Esophagus mucosa (tissue), 1 donor: ENCODE measurements around the gene GLIS2. TPM values are rescaled to one million over a fixed set of nuclear protein-coding genes. Genes with fewer than 3 reads are reported as not detected.
A peak's percentile ranks its signal among the peaks of the same experiment; 100 is the strongest.

Source experiments
- ATAC-seq: fragments of 200-7000 bp; cut with Tn5 transposase; one replicate; pipeline ENCODE4 v1.9.1; 2020
- total RNA-seq: library from RNA; stranded (reverse); gene quantifications from one replicate; pipeline ENCODE4 v1.2.4, GENCODE V29; 2023
- donor health status: DM: yes; HTN: yes; CAD: no.

GLIS2 gene
- total RNA-seq, 1 donor from 2014 or later = 0.80 TPM

- ATAC-seq = no peak
Measured at GRCh38 chr16:4354512-4355409, 38.9 kb downstream of the GLIS2 start.

- no peak for ATAC-seq
Measured at GRCh38 chr16:4356820-4357219, 41.0 kb downstream of the GLIS2 start.

GRCh38 chr16:4358236-4358635 is 42.4 kb downstream of the GLIS2 start:
- no peak for ATAC-seq

- peak; percentile 60 for ATAC-seq
Measured at GRCh38 chr16:4358831-4359561, 43.1 kb downstream of the GLIS2 start.

GRCh38 chr16:4359914-4360313 is 44.0 kb downstream of the GLIS2 start:
- no peak for ATAC-seq

GRCh38 chr16:4360538-4361021 is 44.7 kb downstream of the GLIS2 start:
- peak; percentile 31 for ATAC-seq

GRCh38 chr16:4361033-4361943 is 45.4 kb downstream of the GLIS2 start:
- no peak for ATAC-seq

- ATAC-seq = no peak
Measured at GRCh38 chr16:4361944-4362311, 46.1 kb downstream of the GLIS2 start.

GRCh38 chr16:4362476-4363135 is 46.7 kb downstream of the GLIS2 start:
- no peak for ATAC-seq

- ATAC-seq = no peak
Measured at GRCh38 chr16:4364196-4365013, 48.5 kb downstream of the GLIS2 start.

GRCh38 chr16:4365014-4365406 is 49.1 kb downstream of the GLIS2 start:
- ATAC-seq = no peak

- ATAC-seq = no peak
Measured at GRCh38 chr16:4365615-4366014, 49.7 kb downstream of the GLIS2 start.

GRCh38 chr16:4366016-4366415 is 50.1 kb downstream of the GLIS2 start:
- no peak for ATAC-seq

- ATAC-seq = no peak
Measured at GRCh38 chr16:4367393-4367856, 51.6 kb downstream of the GLIS2 start.

GRCh38 chr16:4369007-4369733 is 53.3 kb downstream of the GLIS2 start:
- peak; percentile 69 for ATAC-seq

- ATAC-seq = no peak
Measured at GRCh38 chr16:4370151-4370550, 54.3 kb downstream of the GLIS2 start.

- no peak for ATAC-seq
Measured at GRCh38 chr16:4370570-4371356, 54.9 kb downstream of the GLIS2 start.

- peak; percentile 32 for ATAC-seq
Measured at GRCh38 chr16:4371357-4372000, 55.6 kb downstream of the GLIS2 start, which contains the start of gene VASN. Gene VASN, plus strand, starts transcription at chr16:4371848. Its CDS starts 9,030 bp downstream, at chr16:4380878.
